Measurements from ENCODE around the gene ANTXR1. TPM values are rescaled to one million over a fixed set of nuclear protein-coding genes. Genes with fewer than 3 reads are reported as not detected.

ANTXR1 gene
- total RNA-seq, 4 donors from 2014 or later = 7.1 to 101 (median 15.8) TPM

GRCh38 chr2:69175790-69176715 is 163.1 kb downstream of the ANTXR1 start:
- DNase-seq = no peak
- Histone ChIP-seq H3K27me3 (no peaks in the 10 kb centered on the region), H3K4me1 (peaks cover 8 to 66% (median 12%) of the 10 kb centered on the region in 4 donors), H3K27ac (peak overlapping the region; percentile 81 to 87 (median 84)), H3K36me3 (no peaks in the 10 kb centered on the region), H3K9me3 (no peaks in the 10 kb centered on the region), H3K4me3 (no peak overlapping the region)
- in situ Hi-C loops (cut with MboI; ENCODE audit: low pct_ligation_motif_present in 1 of 4, low pct_unique_long_range_greater_than_20kb in 1 of 4, low sequenced_read_pairs in 3 of 4) (no loop called here), intact Hi-C loops (cut with DNase I; ENCODE audit: low total_unique reads) (loop anchor here (1.0 kb wide), 1 partner anchor 35 kb away; no protein-coding TSS in a partner anchor)
- TF ChIP-seq POLR2A (IDR thresholded peaks at IDR 0.05) (no peak), EP300 (IDR thresholded peaks at IDR 0.05; ENCODE audit: low read depth) (no peak), CTCF (IDR thresholded peaks at IDR 0.05) (no peak), POLR2AphosphoS5 (IDR thresholded peaks at IDR 0.05) (no peak)
- 62 to 66% methylated on average over 6 to 7 of the region's 7 CpGs for WGBS, 2 donors (ENCODE audit: low coverage in 1 of 2)

- peak; percentile 46 for DNase-seq
- in situ Hi-C loops (cut with MboI; ENCODE audit: low pct_ligation_motif_present in 1 of 4, low pct_unique_long_range_greater_than_20kb in 1 of 4, low sequenced_read_pairs in 3 of 4) = no loop called here
- TF ChIP-seq CTCF (IDR thresholded peaks at IDR 0.05) = no peak
- TF ChIP-seq POLR2AphosphoS5 (IDR thresholded peaks at IDR 0.05) = peak in 2 of 3 donors; percentile 37 to 70
- intact Hi-C loops (cut with DNase I; ENCODE audit: low total_unique reads) = no loop called here
- H3K4me3 ChIP-seq = no peak overlapping the region
- H3K9me3 ChIP-seq = no peaks in the 10 kb centered on the region
- H3K36me3 ChIP-seq = no peaks in the 10 kb centered on the region
- no peaks in the 10 kb centered on the region for H3K27me3 ChIP-seq
- H3K27ac ChIP-seq = peak overlapping the region; percentile 81 to 87 (median 84)
- H3K4me1 ChIP-seq = peaks cover 8 to 57% (median 11%) of the 10 kb centered on the region in 4 donors
- WGBS, 2 donors (ENCODE audit: low coverage in 1 of 2) = 53 to 57% methylated on average over 6 to 16 of the region's 16 CpGs
These were observed 164.2 kb downstream of the ANTXR1 start for GRCh38 chr2:69177063-69177771.

- peaks cover 8 to 57% (median 11%) of the 10 kb centered on the region in 4 donors for H3K4me1 ChIP-seq
- no peaks in the 10 kb centered on the region for H3K9me3 ChIP-seq
- no peaks in the 10 kb centered on the region for H3K36me3 ChIP-seq
- intact Hi-C loops (cut with DNase I; ENCODE audit: low total_unique reads) = no loop called here
- H3K4me3 ChIP-seq = no peak overlapping the region
- in situ Hi-C loops (cut with MboI; ENCODE audit: low pct_ligation_motif_present in 1 of 4, low pct_unique_long_range_greater_than_20kb in 1 of 4, low sequenced_read_pairs in 3 of 4) = no loop called here
- WGBS, 2 donors (ENCODE audit: low coverage in 1 of 2) = 53 to 59% methylated on average over 3 to 20 of the region's 20 CpGs
- TF ChIP-seq POLR2AphosphoS5 (IDR thresholded peaks at IDR 0.05) (peak; percentile 78 to 83 (median 79)), POLR2A (IDR thresholded peaks at IDR 0.05) (peak; percentile 23), CTCF (IDR thresholded peaks at IDR 0.05) (no peak), EP300 (IDR thresholded peaks at IDR 0.05; ENCODE audit: low read depth) (peak; percentile 43)
- H3K27me3 ChIP-seq = no peaks in the 10 kb centered on the region
- peak overlapping the region; percentile 81 to 87 (median 84) for H3K27ac ChIP-seq
- DNase-seq = peak; percentile 80
These were observed 165.0 kb downstream of the ANTXR1 start for GRCh38 chr2:69177785-69178636.
